ENCODE data around the gene MMP15. TPM values are rescaled to one million over a fixed set of nuclear protein-coding genes. Genes with fewer than 3 reads are reported as not detected.
"Not testable (repeated sequence)": the region's sequence is repeated elsewhere in the genome, so short reads cannot be mapped to it uniquely, and the experiment has no call there.

The MMP15 gene
- total RNA-seq, 6 experiments from 2014 or later, result 0.82 to 4.1 (median 1.1) TPM

DNA sequence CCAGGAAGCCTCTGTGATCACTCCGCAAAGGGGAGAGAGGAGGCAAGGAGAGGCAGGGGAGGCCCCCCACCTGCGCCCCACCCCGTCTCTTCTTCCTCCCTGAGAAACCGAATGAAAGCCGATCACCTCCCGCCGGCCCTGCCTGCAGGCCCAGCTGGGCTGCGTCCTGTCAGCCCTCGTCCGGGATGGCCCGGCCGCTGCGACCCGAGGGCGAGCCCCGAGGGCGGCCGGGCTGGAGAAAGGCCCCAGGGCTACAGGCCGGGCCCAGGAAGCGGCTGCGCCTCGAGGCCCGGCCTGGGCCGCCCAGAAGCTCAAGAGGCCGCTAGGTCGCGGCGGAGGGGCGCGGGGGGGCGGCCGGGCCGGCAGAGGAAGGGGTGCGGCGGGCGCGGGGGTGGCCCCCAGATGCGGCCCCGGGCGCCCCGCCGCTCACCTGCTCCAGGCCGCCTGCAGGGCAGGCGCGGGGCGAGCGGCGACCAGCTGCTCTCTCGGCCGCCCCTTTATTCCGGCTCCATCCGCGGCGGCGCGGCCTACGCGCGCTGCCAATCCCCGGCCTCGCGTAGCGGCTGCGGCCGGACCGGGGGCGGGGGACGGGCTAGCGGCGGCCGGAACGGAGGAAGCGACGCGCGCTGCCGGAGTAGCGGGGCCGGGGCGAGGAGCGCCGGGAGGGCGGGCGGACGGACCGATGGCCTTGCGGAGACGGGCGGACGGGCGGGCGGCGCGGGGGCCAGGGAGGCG is 25.4 kb upstream of the MMP15 start, which contains the start of gene ZNF319:
ZNF319 (minus strand) TSS at position 702 of the 735 bp plus-strand sequence. CDS start 2,407 bp downstream, outside the sequence.
- Mint-ChIP-seq H3K27ac (peak within 1 kb of the TSS; percentile 86), H3K36me3 (ENCODE audit: low read depth) (peaks cover 4% of the 10 kb centered on the region; the same call in 1 of the 2 replicates), H3K9me3 (no peaks in the 10 kb centered on the region), H3K4me3 (peak within 1 kb of the TSS; percentile 93), H3K27me3 (ENCODE audit: insufficient read depth) (peaks cover 2% of the 10 kb centered on the region; the same call in 1 of the 2 replicates), H3K4me1 (ENCODE audit: low read depth) (peaks cover 56% of the 10 kb centered on the region)
- DNase-seq, result no peak
- no peak for TF ChIP-seq CTCF (IDR thresholded peaks at IDR 0.05)

DNA sequence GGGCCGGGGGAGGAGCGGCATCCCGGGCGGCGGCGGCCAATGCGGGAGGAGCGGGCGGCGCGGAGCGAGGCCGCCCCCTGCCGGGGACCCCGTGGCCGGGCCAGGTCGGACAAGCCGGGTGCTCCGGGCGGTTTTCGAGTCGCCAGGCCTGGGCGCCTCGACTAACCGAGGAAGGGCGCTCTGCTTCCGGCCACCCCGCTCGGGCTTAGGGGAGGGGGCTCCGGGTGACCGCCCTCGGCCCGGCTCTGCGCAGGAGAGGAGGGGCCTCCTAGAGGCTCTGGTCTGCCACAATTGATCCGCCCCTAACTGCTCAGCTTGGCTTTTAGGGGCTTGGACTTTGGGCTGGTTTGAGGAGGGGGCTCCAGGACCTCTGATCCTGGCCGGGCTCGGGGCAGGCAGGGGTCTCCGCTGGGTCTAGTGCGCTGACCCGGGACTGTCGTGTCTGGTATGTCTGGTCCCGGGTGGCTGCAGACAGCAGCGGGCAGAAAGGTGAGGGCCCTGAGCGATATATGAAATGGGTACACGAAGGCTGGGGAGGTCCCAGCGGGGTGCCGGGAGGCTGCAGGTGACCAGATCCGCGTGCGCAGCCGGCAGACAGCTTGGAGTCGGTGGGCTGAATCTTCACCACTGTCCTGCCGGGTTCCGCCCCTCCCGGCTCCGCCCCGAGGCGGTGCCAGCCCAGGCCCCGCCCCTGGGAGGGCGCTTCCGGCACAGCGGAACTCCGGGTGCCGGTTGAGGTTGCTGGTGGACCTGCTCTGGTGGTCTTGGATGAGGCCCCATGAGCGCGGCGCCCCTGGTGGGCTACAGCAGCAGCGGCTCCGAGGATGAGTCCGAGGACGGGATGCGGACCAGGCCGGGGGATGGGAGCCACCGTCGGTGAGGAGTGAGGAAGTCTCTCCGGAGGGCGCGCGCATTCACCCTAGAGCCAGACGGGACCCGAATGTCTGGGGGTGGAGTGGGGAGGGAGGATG is 24.6 kb upstream of the MMP15 start, which contains the start of gene USB1:
USB1 (plus strand) TSS at position 702 of the 971 bp plus-strand sequence; CDS start at position 779, 77 bp downstream.
- Mint-ChIP-seq H3K4me3 (peak within 1 kb of the TSS; percentile 93), H3K36me3 (ENCODE audit: low read depth) (peaks cover 6% of the 10 kb centered on the region; the same call in 1 of the 2 replicates), H3K4me1 (ENCODE audit: low read depth) (peaks cover 57% of the 10 kb centered on the region), H3K27me3 (ENCODE audit: insufficient read depth) (peaks cover 2% of the 10 kb centered on the region; the same call in 1 of the 2 replicates), H3K27ac (peak within 1 kb of the TSS; percentile 86), H3K9me3 (no peaks in the 10 kb centered on the region)
- TF ChIP-seq CTCF (IDR thresholded peaks at IDR 0.05), result peak; percentile 77
- DNase-seq, result peak; percentile 77

GRCh38 chr16:58001781-58002415 is 23.7 kb upstream of the MMP15 start:
- peak overlapping the region; percentile 93 for H3K4me3 Mint-ChIP-seq

GRCh38 chr16:58002416-58002800 is 23.1 kb upstream of the MMP15 start:
- peaks cover 57% of the 10 kb centered on the region for H3K4me1 Mint-ChIP-seq (ENCODE audit: low read depth)
- no peak for DNase-seq
- H3K9me3 Mint-ChIP-seq, result no peaks in the 10 kb centered on the region
- H3K27me3 Mint-ChIP-seq (ENCODE audit: insufficient read depth), result peaks cover 2% of the 10 kb centered on the region; the same call in 1 of the 2 replicates
- peak overlapping the region; percentile 93; the same call in 1 of the 2 replicates for H3K4me3 Mint-ChIP-seq
- H3K36me3 Mint-ChIP-seq (ENCODE audit: low read depth), result peaks cover 8% of the 10 kb centered on the region; the same call in 1 of the 2 replicates
- H3K27ac Mint-ChIP-seq, result no peak overlapping the region
- TF ChIP-seq CTCF (IDR thresholded peaks at IDR 0.05), result no peak

More at GRCh38 chr16:58001781-58002415, 23.7 kb upstream of the MMP15 start:
- Mint-ChIP-seq H3K9me3 (no peaks in the 10 kb centered on the region), H3K36me3 (ENCODE audit: low read depth) (peaks cover 8% of the 10 kb centered on the region; the same call in 1 of the 2 replicates), H3K27ac (no peak overlapping the region), H3K27me3 (ENCODE audit: insufficient read depth) (peaks cover 2% of the 10 kb centered on the region; the same call in 1 of the 2 replicates), H3K4me1 (ENCODE audit: low read depth) (peaks cover 57% of the 10 kb centered on the region)
- DNase-seq, result no peak
- no peak for TF ChIP-seq CTCF (IDR thresholded peaks at IDR 0.05)

DNA sequence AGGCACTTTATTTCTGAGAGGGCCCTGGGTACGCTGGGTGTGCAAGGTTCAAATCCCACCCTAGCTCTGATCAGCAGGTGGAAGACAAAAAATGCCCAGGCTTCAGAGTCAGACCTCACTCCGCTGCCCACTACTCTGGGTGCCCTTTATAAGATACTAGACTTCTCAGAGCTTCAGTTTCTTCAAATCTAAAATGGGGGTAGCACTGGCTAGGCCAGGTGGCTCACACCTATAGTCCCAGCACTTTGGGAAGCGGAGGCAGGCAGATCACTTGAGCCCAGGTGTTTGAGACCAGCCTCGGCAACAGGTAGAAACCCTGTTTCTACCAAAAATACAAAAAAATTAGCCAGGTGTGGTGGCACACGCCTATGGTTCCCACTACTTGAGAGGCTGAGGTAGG is 22.6 kb upstream of the MMP15 start:
- Mint-ChIP-seq H3K36me3 (ENCODE audit: low read depth) (peaks cover 8% of the 10 kb centered on the region; the same call in 1 of the 2 replicates), H3K9me3 (no peaks in the 10 kb centered on the region), H3K4me1 (ENCODE audit: low read depth) (peaks cover 56% of the 10 kb centered on the region), H3K4me3 (no peak overlapping the region), H3K27ac (no peak overlapping the region), H3K27me3 (ENCODE audit: insufficient read depth) (peaks cover 2% of the 10 kb centered on the region; the same call in 1 of the 2 replicates)
- no peak for TF ChIP-seq CTCF (IDR thresholded peaks at IDR 0.05)
- DNase-seq, result no peak

DNA sequence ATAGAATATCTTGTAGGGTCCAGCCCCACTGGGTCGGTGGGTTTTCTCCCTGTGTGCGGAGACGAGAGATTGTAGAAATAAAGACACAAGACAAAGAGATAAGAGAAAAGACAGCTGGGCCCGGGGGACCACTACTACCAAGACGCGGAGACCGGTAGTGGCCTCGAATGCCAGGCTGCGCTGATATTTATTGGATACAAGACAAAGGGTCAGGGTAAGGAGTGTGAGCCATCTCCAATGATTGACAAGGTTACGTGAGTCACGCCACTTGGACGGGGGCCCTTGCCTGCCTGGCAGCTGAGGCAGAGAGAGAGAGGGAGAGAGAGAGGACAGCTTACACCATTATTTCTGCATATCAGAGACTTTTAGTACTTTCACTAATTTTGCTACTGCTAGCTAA is 20.8 kb upstream of the MMP15 start:
- not testable (repeated sequence) for DNase-seq; H3K27me3 Mint-ChIP-seq (ENCODE audit: insufficient read depth); H3K9me3 Mint-ChIP-seq; H3K4me3 Mint-ChIP-seq; H3K36me3 Mint-ChIP-seq (ENCODE audit: low read depth)
- Mint-ChIP-seq H3K4me1 (ENCODE audit: low read depth) (peaks cover 40% of the 10 kb centered on the region), H3K27ac (peak overlapping the region; percentile 12; the same call in 1 of the 2 replicates)
